GM23248 (cell line): ENCODE measurements around the gene CLRN2.

ENCODE experiments used
- EZH2 ChIP-seq: fragments of 200-600 bp; sonication (generic); IDR thresholded peaks from 2 replicates; pipeline ENCODE4 v1.6.1; 2018; ENCODE audit warnings: antibody characterized with exemption, mild to moderate bottlenecking; ENCODE audit not compliant: insufficient read depth, poor library complexity, severe bottlenecking
- EZH2phosphoT487 ChIP-seq: fragments of 200-600 bp; sonication (generic); IDR thresholded peaks from 2 replicates; pipeline ENCODE4 v1.6.1; 2018; ENCODE audit warnings: antibody characterized with exemption, moderate library complexity, mild to moderate bottlenecking, low read depth; ENCODE audit not compliant: insufficient read depth

GRCh38 chr4:17517664-17518063 is 2.7 kb downstream of the CLRN2 start:
- TF ChIP-seq EZH2 (no peak), EZH2phosphoT487 (no peak)
